Stimulated activated CD8-positive, alpha-beta memory T cell treated with anti-CD3 and anti-CD28 coated beads, Interleukin-15, amount 100 ng/mL, for 24 hours (primary cell): ENCODE data around the gene NSD1.

Experiments
- DNase-seq: peaks from one replicate; pipeline ENCODE4 v3.0.0-alpha.2; 2020; ENCODE audit warnings: low read depth

NSD1 gene, protein sequence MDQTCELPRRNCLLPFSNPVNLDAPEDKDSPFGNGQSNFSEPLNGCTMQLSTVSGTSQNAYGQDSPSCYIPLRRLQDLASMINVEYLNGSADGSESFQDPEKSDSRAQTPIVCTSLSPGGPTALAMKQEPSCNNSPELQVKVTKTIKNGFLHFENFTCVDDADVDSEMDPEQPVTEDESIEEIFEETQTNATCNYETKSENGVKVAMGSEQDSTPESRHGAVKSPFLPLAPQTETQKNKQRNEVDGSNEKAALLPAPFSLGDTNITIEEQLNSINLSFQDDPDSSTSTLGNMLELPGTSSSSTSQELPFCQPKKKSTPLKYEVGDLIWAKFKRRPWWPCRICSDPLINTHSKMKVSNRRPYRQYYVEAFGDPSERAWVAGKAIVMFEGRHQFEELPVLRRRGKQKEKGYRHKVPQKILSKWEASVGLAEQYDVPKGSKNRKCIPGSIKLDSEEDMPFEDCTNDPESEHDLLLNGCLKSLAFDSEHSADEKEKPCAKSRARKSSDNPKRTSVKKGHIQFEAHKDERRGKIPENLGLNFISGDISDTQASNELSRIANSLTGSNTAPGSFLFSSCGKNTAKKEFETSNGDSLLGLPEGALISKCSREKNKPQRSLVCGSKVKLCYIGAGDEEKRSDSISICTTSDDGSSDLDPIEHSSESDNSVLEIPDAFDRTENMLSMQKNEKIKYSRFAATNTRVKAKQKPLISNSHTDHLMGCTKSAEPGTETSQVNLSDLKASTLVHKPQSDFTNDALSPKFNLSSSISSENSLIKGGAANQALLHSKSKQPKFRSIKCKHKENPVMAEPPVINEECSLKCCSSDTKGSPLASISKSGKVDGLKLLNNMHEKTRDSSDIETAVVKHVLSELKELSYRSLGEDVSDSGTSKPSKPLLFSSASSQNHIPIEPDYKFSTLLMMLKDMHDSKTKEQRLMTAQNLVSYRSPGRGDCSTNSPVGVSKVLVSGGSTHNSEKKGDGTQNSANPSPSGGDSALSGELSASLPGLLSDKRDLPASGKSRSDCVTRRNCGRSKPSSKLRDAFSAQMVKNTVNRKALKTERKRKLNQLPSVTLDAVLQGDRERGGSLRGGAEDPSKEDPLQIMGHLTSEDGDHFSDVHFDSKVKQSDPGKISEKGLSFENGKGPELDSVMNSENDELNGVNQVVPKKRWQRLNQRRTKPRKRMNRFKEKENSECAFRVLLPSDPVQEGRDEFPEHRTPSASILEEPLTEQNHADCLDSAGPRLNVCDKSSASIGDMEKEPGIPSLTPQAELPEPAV (N-terminal part only)

DNA sequence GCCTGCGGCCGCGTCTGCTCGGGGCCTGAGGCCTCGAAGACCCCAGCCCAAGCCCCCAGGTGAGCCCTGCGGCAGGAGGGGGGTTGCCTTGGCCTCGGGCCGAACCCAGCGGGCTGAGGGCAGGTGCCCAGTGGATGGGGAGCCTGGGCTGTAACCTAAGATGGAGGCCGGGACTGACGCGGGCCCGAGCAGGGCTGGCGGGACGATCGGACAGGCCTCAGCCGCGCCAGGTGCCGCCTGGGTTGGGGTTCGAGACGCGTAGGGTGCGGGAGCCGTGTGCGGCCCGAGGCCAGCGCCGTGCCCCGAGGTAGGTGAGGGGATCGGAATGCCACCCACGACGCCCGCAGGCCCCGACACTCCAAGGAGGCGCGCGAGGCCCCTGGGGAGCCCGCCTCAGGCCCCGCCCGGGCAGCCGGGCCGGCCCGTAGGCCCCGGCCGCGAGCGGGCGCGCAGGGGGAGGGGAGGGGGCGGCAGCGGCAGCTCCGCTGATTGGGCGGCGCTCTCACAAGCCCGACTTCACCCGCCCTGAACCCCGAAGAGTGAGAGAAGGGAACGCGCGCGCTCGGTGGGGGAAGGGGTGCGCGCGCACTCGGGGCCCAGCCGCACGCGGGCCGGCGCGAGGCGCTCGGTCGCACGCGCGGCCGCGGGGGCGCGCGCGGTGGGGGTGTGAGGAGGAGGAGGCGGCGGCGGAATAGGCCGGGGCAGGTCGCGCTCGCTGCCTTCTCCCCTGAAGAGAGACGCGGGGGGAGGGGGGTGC lies at the start of gene NSD1:
Gene NSD1, plus strand, starts transcription at position 678 of the 757 bp plus-strand sequence. CDS start 1,331 bp downstream, outside the sequence.
- peak; percentile 82 for DNase-seq

DNA sequence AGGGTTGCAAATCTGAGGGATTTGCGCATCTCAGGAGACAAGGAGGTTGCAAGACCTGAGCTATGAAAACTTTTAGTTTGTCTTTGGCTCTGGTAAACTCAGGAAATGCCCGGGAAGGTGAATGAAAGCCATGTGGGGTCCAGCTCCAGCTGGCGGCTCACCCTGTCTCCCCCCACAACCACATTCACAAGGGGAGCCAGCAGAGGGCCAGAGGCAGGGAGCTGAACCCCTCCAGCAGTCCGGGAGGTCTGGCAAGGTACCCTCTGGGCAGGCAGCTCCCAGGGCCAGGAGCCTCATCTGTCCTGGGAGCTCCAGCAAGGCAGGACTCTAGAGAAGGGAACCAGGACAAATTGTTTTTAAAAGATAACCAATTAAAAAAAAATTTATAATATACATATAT lies 49.4 kb upstream of the NSD1 start:
- no peak for DNase-seq

DNA sequence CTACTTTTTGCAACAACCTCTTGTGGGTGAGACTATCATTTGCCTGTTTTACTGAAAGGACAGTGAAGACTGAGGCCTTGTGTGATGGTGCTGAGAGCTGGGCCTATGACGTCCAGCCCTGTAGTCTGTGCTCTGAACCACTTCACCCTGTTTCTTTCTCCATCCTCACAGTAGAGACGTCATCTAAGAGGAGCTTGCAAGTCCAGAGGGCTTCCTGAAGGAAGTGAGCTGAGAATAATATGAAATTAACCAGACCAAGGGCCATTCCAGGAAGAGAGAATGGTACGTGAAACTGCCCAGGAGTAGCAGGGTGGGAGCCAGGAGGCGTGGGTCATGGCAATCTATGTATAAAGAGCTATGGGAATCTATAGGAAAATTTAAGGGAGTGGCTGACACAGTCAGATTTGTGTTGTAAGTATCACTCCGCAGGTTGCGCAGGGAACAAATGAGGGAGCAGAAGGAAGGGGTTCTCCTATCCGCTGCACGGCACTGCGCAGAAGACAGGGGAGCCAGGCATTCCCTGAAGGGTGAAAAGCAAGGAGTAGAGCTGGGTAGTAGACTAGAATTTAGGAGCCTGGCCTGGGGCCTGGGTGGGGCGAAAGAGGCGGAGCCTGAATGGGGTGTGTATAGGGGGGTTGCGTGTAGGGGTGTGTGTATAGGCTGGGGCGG lies 47.5 kb upstream of the NSD1 start:
- DNase-seq = no peak

DNA sequence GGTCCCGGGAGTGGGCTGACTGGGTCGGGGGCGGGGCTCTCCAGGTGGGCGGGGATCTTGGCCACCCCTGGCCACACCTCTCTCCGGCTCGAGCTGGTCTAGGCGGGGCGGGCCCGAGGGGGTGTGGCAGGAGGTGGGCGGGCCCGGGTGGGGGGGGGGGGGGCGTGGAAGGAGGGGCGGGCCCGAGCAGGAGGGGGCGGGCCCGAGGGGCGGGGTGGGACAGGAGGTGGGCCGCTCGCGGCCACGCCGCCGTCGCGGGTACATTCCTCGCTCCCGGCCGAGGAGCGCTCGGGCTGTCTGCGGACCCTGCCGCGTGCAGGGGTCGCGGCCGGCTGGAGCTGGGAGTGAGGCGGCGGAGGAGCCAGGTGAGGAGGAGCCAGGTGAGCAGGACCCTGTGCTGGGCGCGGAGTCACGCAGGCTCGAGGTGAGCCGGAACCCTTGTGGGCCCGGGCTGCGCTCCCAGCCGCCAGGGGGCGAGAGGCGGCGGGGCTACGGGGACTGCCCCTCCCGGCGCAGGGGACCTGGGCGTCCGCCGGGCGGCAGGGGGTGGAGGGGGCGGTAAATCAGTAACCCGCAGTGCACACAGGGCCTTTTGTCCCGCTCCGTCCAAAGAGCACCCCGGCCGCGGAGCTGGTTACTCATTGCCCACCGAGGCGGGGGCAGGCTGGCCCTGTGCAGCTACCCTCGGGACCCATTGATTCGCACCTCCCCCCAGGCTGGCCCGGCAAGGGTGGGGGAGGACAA lies 46.7 kb upstream of the NSD1 start, which contains the start of gene FGFR4:
Gene FGFR4, plus strand, starts transcription at position 262 of the 744 bp plus-strand sequence. CDS start 2,688 bp downstream, outside the sequence.
- DNase-seq = peak; percentile 39

DNA sequence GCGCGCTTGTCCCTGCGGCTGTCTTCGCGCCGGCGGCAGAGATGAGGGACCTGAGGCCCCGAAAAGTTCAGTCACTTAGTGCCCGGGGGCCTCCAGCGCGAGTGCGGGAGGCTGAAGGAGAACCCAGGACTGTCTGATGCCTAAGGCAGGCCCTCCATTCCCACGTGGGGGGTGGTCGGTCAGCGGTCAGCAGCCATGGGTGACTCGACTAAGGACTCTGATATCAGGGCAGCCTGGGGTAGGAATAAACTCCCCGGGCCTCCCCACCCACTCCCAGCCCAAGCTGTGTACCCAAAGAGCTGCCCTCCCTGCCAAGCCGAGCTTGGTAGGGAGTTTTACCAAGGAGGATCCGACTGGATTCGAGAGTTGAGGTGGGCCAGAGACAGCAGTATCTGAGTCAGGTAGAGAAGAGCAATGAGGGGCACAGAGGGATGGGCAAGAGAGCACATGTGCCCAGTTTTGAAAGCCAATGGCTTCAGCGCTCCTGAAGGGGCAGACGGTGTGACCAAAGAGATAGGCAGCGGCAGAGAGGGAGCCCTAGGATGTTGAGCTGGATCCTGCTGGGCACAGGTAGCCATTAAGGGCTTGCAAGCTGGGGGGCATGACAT lies 46.1 kb upstream of the NSD1 start:
- no peak for DNase-seq

DNA sequence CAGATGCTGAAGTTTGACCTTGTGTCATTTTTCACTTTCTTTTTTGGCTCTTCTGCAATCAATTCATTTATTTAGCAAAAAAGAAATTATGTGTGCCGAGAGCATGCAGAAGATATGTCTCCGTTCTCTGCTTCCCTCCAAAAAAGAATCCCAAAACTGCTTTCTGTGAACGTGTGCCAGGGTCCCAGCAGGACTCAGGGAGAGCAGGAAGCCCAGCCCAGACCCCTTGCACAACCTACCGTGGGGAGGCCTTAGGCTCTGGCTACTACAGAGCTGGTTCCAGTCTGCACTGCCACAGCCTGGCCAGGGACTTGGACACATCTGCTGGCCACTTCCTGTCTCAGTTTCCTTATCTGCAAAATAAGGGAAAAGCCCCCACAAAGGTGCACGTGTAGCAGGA lies 44.4 kb upstream of the NSD1 start:
- DNase-seq = no peak

DNA sequence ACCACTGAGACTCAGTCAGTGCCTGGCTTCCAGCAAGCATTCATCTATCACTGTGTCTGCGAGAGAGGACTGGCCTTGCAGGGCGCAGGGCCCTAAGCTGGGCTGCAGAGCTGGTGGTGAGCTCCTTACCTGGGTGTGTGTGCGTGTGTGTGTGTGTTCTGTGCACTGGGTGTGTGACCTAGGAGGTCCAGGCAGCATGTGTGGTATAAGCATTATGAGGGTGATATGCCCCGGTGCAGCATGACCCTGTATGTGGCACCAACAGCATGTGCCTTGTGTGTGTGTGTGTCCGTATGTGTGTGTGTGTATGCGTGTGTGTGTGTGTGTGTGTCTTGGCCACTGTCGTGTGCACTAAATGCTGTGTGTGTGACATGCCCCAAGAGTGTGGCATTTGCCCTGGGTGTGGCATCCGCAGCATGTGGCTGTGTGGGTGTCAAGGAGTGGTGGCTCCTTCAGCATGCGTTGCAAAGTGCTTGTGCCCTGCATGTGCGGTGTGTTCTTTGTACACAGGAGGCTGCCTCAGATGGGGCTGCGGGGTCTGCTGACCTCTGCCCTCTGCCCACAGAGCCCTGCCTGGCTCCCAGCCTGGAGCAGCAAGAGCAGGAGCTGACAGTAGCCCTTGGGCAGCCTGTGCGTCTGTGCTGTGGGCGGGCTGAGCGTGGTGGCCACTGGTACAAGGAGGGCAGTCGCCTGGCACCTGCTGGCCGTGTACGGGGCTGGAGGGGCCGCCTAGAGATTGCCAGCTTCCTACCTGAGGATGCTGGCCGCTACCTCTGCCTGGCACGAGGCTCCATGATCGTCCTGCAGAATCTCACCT lies 43.5 kb upstream of the NSD1 start:
- no peak for DNase-seq

DNA sequence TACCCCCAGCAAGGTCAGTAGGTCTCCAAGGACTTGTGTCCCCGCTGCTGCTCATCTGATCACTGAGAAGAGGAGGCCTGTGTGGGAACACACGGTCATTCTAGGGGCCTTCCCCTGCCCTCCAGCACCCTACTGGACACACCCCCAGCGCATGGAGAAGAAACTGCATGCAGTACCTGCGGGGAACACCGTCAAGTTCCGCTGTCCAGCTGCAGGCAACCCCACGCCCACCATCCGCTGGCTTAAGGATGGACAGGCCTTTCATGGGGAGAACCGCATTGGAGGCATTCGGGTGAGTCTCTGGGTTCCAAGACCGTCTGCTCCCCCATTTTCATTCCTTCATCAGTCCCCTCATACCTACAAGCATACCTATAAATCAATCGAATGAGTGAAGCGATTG lies 42.8 kb upstream of the NSD1 start:
- no peak for DNase-seq

DNA sequence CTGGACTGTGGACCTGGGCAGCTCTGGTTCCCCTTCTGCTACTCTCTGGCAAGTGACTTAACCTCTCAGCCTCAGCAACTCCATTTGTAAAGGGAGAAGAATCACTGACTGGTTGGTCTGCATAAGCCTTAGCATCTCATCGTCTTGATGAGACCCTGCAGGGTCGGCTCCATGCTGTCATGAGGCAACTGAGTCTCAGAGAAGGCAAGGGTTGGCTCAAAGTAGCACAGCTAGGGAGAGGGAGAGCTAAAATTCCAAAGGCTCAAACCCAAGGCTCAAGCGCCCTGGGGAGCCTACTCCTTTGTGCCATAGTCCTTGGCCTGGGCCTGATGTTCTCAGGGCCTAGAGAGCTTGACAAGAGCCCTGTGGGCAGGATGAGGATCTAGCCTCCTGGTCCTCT lies 42.3 kb upstream of the NSD1 start:
- DNase-seq = no peak

DNA sequence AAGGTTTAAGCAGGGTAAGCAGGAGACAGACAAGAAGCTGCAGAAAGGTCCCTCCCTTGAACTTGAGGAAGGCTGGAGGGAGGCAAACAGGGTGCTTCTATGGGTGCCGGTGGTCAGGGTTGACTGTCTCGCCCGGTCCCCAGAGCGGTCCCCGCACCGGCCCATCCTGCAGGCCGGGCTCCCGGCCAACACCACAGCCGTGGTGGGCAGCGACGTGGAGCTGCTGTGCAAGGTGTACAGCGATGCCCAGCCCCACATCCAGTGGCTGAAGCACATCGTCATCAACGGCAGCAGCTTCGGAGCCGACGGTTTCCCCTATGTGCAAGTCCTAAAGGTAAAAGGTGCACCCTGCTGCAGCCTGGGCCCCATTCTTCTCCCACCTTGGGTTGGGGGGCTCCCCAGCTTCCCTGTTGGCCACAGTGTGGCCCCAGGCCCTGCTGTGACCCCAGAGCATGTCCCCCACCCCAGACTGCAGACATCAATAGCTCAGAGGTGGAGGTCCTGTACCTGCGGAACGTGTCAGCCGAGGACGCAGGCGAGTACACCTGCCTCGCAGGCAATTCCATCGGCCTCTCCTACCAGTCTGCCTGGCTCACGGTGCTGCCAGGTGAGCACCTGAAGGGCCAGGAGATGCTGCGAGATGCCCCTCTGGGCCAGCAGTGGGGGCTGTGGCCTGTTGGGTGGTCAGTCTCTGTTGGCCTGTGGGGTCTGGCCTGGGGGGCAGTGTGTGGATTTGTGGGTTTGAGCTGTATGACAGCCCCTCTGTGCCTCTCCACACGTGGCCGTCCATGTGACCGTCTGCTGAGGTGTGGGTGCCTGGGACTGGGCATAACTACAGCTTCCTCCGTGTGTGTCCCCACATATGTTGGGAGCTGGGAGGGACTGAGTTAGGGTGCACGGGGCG lies 41.1 kb upstream of the NSD1 start:
- DNase-seq = no peak

DNA sequence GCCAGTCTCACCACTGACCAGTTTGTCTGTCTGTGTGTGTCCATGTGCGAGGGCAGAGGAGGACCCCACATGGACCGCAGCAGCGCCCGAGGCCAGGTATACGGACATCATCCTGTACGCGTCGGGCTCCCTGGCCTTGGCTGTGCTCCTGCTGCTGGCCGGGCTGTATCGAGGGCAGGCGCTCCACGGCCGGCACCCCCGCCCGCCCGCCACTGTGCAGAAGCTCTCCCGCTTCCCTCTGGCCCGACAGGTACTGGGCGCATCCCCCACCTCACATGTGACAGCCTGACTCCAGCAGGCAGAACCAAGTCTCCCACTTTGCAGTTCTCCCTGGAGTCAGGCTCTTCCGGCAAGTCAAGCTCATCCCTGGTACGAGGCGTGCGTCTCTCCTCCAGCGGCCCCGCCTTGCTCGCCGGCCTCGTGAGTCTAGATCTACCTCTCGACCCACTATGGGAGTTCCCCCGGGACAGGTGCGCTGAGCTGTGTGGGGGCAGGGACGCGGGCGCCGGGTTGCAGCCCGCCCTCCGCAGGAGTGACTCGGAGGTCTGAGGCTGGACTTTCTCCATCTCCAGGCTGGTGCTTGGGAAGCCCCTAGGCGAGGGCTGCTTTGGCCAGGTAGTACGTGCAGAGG lies 40.4 kb upstream of the NSD1 start:
- DNase-seq = no peak

DNA sequence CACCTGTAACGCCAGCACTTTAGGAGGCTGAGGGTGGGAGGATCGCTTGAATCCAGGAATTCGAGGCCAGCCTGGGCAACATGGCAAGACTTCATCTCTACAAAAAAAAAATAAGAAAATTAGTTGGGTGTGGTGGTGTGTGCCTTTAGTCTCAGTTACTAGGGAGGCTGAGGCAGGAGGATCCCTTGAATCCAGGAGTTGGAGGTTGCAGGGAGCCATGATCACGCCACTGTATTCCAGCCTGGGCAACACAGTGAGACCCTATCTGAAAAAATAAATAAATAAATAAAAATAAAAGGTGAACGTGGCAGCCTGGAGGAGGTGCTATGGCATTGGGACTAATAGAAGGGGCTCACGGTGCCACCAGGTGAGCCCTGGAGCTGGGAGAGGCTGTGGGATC lies 39.8 kb upstream of the NSD1 start:
- DNase-seq = no peak

DNA sequence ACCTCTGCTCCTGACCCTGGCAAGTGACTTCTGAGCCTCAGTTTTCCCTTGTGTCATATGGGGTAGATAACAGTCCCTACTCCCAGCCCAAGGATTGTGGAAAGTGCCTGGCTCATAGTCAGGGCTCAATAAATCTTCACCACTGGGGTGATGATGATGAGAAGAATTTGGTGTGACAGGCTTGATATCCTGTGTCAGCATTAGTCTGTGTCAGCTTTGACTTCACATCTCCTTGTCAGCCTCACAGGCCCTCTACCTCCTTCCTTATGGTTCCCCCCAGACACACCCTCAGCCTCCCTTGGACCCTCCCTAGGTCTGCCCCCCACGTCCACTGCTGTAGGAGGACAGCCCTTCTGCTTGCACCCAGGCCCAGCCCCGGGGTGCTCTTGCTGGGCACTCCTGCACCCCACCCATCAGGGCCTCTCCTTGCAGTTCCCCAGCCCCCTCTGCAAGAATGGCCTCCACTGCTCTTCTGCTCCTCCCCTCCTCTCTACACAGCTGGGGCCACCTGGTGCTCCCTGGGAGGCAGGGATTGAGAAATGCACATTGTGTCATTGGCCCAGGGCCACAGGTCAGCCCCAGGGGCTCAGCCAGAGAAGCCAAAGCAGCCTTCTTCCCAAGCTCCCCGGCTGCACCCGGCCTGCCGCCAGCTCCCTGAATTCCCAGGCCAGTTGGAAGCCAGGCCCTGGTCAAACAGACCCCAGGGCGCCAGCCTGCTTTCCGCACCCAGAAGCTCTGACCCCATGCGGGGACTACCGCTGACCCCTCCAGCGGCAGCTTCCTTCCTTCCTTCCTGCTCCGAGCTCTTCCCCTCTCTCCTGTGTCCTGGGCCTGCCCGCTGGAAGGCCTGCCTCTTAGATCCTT lies 39.1 kb upstream of the NSD1 start:
- no peak for DNase-seq

DNA sequence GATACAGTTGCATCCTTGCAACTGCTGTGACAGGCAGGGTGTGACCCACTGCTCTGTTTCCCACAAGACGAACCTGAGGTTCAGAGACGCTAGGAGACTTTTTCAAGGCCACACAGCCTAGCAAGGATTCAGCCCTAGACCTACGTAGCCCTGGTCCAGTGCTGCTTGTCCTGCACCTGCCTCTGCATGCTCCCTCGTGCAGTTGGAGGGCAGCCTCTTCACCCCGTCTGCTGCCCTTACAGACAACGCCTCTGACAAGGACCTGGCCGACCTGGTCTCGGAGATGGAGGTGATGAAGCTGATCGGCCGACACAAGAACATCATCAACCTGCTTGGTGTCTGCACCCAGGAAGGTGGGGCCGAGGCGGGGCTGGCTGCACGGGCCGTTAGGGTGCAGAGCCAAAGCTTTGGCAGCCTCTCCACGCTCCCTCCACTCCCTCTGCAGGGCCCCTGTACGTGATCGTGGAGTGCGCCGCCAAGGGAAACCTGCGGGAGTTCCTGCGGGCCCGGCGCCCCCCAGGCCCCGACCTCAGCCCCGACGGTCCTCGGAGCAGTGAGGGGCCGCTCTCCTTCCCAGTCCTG lies 38.4 kb upstream of the NSD1 start:
- DNase-seq = no peak

DNA sequence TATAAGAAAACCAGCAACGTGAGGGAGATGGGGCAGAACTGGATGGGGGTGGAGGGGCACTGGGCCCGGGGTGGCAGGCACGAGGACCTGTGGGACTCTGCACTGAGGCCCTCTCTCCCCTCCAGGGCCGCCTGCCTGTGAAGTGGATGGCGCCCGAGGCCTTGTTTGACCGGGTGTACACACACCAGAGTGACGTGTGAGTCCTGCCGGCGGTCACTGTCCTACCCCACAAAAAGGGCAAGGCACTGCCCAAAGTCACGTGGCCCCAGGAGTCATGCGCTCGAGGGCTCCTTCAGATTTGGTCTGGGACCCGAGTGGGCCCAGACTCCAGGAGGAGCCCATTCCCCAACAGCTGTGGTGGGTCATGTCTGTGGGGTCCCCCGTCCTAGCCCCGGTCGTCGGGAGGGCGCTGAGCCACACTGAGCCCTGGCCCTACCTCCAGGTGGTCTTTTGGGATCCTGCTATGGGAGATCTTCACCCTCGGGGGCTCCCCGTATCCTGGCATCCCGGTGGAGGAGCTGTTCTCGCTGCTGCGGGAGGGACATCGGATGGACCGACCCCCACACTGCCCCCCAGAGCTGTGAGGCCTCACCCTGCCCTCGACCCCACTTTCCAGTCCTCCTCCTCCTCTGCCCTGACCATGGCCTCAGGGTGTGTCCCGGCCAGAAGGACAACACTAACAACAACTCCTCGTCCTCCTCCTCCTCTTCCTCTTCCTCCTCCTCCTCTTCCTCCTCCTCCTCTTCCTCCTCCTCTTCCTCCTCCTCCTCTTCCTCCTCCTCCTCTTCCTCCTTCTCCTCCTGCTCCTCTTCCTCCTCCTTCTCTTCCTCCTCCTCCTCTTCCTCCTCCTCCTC lies 37.2 kb upstream of the NSD1 start:
- DNase-seq = no peak
